GM12891 (cell line): ENCODE data around the gene MICAL3.

Experiments
- DNase-seq: peaks from one replicate; pipeline ENCODE4 v3.0.0; 2011; ENCODE audit warnings: low spot score; ENCODE audit not compliant: insufficient read length
- FAIRE-seq: peaks from 2 replicates; lab custom pipeline; 2011; peaks lifted over from hg19 to GRCh38; lab: Jason Lieb, UNC
- PAX5 ChIP-seq: IDR thresholded peaks from 2 replicates; pipeline ENCODE4 v1.6.1; 2011; ENCODE audit warnings: low read length, moderate library complexity, mild to moderate bottlenecking; ENCODE audit not compliant: insufficient read depth, severe bottlenecking
- POLR2A ChIP-seq: IDR thresholded peaks from 2 replicates; pipeline ENCODE4 v1.6.1; 2011; ENCODE audit warnings: low read depth, low read length, control low read depth
- POLR2AphosphoS5 ChIP-seq: IDR thresholded peaks from 2 replicates; pipeline ENCODE4 v1.6.1; 2011; ENCODE audit warnings: low read depth, low read length, control low read depth
- POU2F2 ChIP-seq: IDR thresholded peaks from 2 replicates; pipeline ENCODE4 v1.6.1; 2011; ENCODE audit warnings: low read depth, mild to moderate bottlenecking, control low read depth, low read length, moderate library complexity
- SPI1 ChIP-seq: IDR thresholded peaks from 2 replicates; pipeline ENCODE4 v1.6.1; 2011; ENCODE audit warnings: low read depth, low read length, control low read depth
- TAF1 ChIP-seq: IDR thresholded peaks from 2 replicates; pipeline ENCODE4 v1.6.1; 2011; ENCODE audit warnings: low read depth, low read length, control low read depth

The MICAL3 gene

DNA sequence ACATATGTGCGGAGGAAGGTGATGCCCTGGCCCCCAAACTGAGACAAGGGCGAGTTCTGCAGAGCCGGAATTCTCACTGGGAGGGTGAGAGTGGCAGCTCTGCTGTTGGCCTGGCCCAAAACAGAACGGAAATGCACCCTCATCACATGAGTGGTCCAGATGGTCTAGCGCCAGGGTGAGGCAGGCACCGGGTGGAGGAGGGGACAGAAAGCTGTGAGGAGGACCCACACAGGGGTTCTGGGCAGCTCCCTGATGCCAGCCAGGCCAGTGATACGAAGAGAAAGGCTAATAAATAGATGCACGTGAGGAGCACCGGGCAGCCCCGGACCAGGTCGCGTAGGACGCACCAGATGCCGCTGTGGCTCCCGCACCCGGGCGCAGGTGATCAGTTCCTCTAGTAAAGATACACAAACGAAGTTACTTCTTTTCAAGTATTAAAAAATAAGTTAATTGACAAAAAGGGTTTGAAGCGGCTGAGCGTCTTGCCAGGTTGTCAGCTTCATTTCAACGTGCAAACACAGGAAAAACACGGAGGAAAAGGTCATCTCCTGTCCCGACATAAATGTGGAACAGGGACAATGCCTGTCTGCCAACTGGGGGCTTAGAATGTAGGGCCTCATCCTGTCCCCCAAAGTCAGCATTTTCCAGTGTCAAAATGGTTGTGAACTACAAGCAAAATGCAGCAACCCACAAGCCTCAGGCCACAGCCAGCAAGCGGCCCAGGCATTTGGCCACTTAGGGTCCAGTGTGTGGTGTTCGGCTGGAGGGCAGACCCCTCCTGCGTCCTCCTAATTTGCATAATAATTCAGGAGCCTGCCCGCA is 234.8 kb downstream of the MICAL3 start:
- DNase-seq (no peak), FAIRE-seq (no peak)
- no peak for TF ChIP-seq POLR2A
- no peak for TF ChIP-seq POLR2AphosphoS5
- TF ChIP-seq PAX5 = no peak
- TF ChIP-seq TAF1 = no peak
- TF ChIP-seq POU2F2 = no peak
- no peak for TF ChIP-seq SPI1

DNA sequence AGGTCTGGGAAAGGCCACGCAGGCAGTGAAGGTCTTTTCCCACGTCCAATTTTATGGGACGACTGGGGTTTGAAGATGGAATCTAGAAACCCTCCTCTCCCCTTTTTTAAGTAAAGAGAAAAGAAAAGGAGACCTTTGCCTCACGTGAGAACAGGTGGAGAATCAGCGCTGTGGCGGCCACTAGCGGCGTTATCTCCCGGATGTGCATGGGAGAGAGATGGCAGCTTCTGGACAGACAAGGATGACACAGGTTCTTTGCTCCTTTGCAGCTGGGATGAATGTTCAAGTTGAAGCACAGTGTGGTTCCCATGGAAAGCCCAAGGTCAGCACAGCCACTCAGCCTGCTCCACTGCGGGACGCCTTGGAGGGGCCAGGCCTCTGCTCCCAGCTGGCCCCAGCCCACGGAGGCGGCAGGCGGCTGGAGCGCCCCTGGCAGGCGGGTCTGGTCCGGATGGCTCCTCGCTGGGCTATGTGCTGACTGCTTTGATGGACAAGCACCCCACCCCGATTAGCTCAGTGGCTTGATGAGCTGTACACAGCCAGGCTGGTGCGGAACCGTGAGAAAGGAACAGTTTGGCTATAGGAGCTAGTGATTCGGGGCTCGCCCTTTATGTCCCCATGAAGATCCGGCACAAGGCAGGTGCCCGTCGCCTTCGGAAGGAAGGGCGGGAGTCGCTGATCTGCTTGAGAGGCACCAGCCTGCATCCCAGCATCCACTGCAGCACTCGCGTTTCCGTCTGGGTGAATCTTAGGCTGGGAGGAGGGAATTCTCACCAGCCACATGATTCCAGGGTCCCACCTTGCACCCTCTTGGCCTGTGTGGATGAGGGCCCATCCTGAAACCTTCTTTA is 235.6 kb downstream of the MICAL3 start:
- TF ChIP-seq PAX5 (no peak), POLR2AphosphoS5 (no peak), SPI1 (no peak)
- no peak for DNase-seq
- no peak for FAIRE-seq

DNA sequence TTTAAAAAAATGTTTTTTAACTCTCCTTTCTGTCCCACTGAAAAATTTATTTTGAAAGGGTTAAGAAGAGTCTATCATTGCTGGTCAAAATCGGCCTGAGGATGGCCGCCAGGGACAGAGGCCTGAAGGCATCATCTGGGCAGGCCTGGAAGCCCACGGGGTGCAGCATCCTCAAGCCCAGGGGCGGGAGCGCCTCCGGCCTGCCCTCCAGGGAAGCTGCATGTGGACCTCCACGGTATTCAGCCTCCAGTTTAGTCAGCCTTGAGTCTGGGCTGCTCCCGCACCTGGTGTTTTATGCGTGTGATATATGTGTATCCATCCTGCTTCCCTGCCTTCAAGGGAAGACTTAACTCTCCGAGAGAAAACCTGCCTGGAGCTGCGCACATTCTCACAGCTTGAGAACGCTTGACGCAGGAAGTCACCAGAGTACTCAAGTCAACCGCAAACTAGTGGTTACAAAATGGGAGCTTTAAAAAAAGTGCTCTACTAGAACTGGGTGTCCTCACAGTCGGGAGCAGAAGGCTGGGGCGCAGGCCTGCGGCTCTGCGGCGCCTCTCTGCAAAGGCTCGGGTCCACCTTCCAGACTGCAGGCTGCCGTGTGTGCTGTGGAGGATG is 236.5 kb downstream of the MICAL3 start:
- DNase-seq (no peak), FAIRE-seq (no peak)
- TF ChIP-seq POLR2A (no peak), POLR2AphosphoS5 (no peak), SPI1 (no peak)

DNA sequence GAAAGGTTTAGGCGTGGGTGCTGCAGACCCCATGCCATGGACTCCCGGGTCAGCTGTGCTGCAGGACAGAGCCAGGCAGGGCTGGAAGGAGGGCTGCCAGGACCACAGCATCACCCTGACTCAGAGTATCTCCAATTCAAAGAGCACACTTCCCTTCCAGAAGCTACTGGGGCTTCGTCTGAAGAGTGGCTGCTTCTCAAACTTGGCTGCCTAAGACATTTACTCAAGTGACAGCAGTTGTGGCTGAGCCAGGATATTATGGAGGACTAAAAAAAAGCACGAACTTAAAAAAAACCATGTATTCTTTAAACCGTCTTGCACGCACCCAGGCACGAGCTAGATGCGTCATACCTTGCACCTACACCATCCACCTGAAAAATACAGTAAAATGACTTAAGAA is 237.1 kb downstream of the MICAL3 start:
- TF ChIP-seq PAX5 = no peak
- TF ChIP-seq SPI1 = no peak
- TF ChIP-seq POLR2A = no peak
- TF ChIP-seq POLR2AphosphoS5 = no peak
- no peak for TF ChIP-seq TAF1
- TF ChIP-seq POU2F2 = no peak
- DNase-seq = no peak
- FAIRE-seq = no peak

DNA sequence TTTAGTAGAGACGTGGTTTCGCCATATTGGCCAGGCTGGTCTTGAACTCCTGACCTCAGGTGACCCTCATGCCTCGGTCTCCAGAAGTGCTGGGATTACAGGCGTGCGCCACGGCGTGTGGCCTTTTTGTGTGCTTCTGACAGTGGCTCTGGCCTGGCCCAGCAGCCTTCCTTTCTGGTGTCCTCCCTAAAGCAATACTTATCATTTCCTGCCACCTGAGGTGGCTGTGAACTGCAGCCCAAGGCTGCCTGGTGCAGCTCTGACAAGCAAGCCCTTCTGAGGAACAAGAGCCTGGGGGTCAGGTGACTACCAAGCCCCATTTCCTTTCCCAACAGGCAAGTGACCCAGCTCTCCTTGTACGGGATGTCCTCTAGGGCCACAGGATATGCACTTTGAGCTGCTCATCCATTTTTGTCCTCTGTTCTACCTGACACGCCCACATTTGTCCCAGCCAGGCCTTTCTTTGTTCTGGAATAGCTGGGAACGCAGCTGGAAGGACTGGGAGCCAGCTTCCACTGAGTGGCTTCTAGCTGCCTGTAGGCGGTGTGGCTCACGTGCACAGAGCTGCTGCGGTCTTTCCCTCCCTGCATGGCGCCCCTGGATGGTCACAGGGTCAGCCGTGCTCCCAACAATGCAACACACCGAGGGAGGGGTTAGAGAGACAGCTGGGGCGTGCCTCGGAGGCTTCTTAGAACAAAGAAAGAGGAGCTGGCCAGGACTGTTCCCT is 237.8 kb downstream of the MICAL3 start:
- DNase-seq = no peak
- FAIRE-seq = peak; percentile 71
- no peak for TF ChIP-seq PAX5
- peak; percentile 53; the same call in 1 of the 2 replicates for TF ChIP-seq POLR2AphosphoS5
- TF ChIP-seq TAF1 = no peak
- 0 out of 2 replicates have a peak, but pooled peaks have one; percentile 22 for TF ChIP-seq POLR2A
- no peak for TF ChIP-seq POU2F2

DNA sequence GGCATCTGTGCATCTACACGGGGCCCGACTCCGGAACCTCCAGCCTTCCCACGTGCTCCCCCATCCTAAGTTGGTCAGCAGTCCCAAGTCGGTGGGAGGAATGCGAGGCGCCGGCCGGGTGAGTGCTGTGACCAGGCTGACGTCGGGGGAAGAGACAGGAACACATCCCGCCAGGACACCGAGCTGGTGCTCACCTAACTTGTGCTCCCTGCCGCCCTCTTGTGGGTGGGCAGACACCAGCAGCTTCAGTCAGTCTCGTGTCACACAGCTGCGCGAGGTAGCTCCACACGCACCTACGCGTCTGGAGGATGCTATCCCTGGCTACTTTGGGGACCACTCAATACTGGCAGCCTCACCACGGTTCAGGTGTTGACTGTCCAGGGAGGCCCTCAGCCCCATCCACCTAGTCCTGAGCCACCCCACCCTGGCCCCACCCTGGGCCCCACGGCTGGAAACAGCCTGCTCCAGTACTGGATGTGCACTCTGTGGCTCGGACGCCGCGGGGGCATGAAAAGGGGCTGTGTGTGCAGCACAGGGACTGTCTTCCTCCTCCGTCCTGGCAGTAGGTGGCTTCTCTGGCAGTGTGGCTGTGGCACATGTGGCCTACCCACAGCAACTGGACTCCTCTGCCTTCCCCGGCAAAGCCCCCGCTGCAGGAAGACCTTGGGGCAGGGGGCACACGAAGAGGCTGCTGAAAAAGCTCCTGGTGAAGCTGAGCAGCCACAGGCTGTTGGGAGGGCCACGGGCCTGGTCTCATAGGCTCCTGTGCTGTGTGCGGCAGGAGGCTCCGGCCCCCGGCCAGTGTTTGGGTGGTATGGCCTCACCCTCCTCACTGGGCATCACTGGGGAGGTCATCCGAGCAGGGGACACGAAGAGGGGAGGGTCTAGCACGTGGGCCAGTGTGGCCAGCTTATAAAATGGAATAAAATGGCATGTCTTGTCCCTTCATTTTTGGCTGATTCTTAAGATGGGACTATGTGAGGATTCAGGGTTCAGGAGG is 238.9 kb downstream of the MICAL3 start:
- no peak for DNase-seq
- peak; percentile 91 for FAIRE-seq
- TF ChIP-seq POLR2A (no peak; the same call in 1 of the 2 replicates), POU2F2 (0 out of 2 replicates have a peak, but pooled peaks have one; percentile 33), TAF1 (no peak), PAX5 (no peak), POLR2AphosphoS5 (peak; percentile 37), SPI1 (no peak)

DNA sequence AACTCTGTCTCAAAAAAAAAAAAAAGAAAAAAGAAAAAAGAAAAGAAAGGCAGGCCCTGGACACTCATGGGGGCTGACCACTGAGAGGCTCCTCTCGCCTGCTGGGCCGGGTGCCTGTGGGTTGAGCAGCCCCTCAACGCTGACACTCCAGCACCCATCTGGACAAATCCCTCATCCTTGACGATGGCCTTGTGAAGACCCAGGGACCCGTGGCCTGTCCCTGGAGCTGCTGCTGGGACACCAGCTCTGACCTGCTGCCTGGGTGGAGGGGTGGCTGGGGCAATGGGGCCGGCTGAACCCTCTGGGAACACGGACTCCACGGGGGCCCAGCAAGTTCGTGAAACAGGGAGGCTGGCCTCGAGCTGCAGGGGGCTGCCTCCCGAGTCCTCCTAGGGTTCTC is 239.6 kb downstream of the MICAL3 start:
- no peak for FAIRE-seq
- TF ChIP-seq POU2F2 = no peak
- no peak for TF ChIP-seq PAX5
- no peak for TF ChIP-seq TAF1
- TF ChIP-seq POLR2AphosphoS5 = no peak
- no peak for TF ChIP-seq SPI1
- no peak; the same call in 1 of the 2 replicates for TF ChIP-seq POLR2A
- DNase-seq = no peak
